Dedifferentiated amniotic fluid mesenchymal stem cell (primary cell): Measurements from ENCODE around the gene KLHL29.

Experiments used
- DNase-seq: peaks from one replicate; pipeline ENCODE4 v3.0.0-alpha.2; 2016; ENCODE audit errors: extremely low spot score

Gene KLHL29

DNA sequence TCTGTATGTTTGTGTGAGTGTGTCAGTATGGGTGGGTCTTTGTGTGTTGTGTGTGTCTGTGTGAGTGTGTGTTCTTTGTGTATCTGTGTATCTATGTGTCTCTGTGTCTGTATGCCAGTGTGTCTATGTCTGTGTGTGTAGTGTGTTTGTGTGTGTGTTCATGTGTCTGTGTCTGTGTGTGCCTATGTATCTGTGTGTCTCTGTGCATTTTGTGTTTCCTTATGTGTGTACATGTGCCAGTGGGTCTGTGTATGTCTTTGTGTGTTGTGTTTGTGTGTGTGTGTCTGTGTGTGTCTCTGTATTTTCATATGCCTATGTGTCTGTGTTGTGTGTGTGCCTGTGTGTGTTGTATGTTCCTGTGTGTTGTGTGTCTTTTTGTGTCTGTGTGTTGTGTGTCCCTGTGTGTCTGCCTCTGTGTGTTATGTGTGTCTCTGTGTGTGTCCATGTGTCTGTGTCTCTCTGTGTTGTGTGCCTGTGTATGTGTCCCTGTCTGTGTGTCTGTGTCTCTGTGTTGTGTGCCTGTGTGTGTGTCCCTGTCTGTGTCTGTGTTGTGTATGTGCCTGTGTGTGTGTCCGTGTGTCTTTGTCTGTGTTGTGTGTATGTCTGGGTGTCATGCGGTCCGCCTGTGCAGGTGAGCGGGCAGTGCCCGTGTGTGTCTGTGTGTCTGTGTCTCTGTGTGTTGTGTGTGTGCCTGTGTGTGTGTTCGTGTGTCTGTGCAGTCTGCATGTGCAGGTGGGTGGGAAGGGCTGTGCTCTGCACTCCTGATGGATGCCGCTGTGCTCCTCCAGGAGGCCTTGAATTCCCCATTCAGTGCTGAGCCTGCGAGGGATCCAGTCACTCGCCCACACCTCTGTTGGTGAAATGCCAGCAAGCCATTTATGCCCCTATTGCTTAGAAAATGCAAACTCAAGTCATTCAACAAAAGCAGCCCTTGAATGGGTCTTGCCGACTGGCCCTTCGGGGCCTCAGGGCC is 37.4 kb downstream of the KLHL29 start:
- DNase-seq = no peak

DNA sequence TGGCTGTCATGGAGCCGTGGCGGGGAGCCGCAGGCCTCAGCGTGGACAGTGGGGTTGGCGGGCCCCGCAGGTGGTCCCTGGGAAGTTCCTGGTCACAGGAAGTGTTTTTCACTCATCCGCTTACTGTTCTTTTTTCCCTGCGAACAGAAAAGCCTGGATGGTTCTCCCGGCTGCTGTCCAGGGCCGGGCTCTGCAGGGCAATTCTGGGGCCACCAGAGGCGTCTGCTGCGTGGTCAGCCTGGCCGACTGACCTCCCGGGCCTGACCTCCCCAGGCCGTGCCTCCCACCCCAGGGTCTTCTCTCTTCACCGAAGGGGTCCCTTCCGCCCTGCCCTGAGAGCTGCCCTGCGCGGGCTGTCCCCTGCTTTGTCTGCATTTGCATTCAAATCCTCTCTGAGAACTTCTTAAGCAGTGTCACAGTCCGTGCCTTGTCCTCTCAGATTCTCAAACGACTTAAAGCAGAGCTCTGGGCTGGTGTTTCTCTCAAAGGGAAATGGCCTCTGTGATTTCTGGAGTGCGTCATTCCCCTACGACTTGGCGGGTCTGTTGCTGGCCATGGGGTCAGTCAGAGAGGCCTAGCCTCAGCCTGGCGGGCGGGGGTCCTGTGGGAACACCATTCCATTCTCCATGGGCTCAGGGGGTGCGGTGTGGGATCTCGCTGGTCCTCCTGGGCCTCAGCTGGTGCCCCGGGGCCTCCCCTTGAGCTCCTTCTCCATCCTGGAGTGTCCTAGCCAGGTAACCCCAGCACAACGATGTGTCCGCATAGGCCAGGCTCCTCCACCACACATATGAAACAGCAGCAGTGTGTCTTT is 38.3 kb downstream of the KLHL29 start:
- DNase-seq = no peak

DNA sequence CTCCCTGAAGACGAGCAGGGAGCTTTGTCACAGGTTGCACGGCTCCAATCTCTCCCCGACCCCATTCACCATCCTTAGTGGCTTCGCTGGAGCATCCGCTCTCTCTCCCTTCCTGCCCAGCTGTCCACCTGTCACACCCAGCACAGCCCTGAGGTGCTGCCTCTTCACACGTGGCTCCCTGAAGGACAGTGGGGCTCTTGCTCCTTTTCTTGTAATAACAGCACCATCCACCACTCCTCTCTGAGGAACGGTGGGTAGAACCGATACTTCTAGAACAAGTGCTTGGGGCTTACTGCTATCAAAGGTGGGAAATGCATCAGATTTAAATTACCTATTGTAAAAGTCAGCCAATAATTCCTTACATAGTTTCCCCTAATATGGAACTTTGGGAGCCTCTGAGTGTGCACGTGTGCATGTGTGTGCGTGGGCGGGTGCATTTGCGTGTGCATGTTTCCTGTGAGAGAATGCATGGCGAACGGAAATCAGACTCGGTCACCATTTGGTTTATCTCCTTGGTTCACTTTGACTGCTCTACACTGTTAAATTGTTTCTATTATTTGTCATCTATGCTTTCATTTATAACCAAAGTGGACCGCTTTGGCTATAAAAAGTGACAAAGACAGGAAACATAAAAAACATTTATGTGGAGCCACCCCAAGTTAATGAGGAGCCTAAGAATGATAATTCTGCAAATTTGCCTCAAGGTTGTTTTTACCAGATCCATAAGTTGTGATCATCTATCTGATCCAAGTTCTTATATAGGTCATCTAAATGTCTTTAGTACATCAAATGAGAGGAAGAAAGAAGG is 39.1 kb downstream of the KLHL29 start:
- no peak for DNase-seq

DNA sequence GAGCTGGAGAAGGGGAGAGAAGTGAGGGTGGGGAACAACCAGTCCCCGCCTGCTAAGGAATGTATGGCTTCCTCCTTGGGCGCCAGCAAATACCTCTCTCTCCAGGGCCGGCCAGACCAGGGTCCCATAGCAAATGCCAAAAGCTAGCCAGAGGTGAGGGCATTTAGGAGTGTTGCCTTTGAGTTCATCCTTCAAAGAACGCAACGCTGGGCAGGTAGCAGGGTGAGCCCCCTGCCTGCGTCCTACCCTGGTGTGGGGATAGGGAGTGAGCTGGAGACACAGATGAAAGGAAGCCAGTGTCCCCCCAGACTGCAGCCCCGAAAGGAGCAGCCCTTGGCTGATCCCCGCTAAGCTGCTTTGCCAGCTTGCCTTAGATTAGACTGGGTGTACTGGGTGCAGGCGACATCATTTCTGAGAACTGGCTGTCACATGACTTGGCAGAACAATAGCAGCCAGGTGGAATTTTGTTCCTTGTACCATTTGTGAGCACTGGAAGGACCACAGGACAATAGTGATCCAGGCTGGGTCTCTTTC is 40.4 kb downstream of the KLHL29 start:
- DNase-seq = no peak

DNA sequence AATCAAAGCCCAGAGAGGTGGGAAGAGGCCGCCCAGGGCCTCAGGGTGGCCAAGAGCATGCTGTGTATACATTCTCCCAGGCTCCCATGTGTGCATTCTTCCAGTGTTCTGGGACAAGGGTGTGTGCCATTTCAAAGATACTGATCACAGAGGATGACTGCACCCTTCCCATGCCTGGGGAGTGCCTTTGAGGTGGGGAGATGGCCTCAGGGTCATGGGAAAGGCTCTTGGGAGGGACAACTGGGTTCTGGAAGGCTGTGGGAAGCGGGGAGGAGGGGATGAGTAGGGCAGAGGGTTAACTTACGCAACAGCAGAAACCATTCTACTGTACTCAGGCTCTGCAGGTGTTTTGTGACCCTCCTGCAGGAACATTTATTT is 40.9 kb downstream of the KLHL29 start:
- DNase-seq = no peak

DNA sequence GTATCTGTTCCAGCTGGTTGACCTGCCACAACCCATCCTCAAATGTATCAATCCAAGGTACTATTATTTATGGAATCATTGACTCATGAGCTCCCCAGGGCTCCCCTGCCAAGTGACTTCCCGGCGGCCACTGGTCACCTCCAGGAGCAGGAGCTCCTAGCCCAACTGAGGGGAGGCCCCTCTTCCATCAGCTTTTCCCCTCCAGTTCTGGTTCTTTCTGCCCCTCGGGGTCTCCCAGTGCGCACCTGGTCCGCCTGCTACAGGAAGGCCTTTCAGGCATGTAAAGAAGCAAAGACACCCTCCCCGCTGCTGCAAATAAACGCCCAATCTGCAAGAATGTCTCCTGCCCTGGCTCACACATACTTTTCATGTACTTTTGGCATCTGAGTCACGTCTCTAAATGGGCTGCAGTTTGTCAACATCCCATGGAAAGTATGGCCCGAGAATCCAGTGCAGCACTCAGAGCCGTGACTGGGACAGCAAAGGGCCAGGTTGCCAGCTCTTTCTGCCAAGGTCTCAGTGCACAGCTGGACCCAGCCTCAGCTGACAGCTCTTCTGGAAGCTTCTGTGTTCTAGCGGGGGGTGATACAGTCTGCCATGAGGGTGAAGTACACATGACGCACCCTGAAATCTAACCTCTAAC is 41.4 kb downstream of the KLHL29 start:
- DNase-seq = peak; percentile 50

DNA sequence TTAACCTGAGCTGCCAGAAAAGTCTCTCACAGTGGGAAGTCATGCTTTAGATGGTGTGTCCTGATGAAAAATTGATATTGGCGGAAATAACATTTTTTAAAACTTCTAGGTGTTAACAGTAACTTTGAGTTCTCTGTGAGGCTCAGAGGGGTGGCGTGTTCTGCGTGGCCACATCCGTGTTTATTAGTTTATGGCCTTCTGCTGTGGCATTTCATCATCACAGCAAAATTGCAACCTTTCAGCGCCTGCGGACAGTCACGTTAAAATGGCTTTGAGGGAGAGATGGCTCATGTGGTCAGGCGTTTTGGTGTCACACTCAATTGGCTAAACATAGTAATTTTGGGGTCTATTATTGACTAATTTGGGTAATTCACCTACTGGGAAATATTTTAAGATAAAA is 42.4 kb downstream of the KLHL29 start:
- no peak for DNase-seq

DNA sequence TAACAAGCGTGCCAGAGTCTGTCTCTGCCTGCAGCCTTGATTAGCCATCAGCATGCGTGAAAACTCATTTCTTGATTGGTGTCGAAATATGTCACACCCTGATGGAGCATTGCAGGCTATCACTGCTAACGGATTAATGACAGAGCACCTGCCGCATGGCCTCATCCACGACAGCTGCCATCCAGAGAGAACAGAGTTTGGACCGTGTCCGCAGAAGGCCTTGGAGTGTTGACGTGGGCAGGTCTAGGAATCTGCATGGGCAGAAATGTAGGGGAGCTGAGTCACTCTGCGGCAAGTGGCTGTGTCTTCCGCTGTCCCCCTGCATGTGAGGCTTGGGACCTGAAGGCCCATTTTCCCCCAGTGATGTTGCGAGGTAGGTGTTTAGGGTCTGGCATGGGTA is 43.0 kb downstream of the KLHL29 start:
- no peak for DNase-seq

DNA sequence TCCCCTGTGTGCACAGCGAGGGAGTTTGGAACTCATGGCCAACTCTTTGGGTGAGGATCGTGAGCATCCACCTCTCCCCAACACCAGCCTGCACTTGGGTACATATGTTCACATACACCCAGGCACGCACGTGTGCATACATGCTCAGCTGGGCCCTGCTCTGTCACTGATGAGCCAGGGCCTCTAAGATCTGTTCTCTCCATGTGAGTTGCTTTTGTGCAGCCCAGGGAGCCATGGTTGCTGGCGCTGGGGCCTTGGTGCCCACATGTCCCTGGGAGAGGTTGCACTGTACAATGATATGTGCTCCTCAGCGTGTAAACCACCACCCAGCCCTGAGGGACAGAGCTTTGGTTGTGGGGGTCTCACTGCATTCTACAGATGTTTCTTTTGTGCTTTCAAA is 44.1 kb downstream of the KLHL29 start:
- DNase-seq = no peak

DNA sequence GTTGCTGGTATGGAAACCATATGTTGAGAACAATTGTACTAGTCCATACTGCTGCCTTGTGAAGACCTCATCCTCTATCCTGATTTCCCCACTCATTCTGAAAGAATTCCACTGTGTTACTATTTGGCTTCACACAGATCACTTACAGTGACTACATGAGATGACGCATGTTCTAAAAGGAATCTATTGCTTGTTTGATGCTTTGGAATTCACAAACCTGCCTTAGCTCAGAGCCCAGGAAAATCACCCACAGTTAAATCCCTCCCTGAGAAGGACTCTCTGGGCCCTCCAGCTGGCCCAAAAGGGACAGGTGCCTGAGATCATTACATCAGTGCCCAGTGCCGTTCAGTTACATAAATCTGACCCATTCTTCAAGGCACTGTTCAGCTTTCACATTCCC is 45.3 kb downstream of the KLHL29 start:
- DNase-seq = peak; percentile 81

DNA sequence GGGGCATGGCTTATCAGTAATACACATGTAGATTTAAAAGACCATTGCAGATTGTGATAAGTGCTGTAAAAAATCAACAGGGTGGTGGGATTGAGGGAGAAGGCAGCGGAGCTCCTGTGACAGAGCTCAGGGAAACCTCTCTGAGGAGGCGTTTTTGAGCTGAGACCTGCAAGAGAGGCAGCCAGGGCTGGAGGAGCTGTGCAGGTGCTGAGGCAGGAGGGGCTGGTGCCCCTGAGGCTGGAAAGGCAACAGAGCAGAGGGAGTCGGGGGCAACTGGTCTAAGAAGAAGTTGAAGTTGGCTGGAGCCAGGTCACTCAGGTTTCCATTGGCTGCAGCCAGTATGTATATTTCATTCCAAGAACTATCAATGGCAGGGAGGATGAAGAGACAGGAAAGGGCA is 47.6 kb downstream of the KLHL29 start:
- no peak for DNase-seq

DNA sequence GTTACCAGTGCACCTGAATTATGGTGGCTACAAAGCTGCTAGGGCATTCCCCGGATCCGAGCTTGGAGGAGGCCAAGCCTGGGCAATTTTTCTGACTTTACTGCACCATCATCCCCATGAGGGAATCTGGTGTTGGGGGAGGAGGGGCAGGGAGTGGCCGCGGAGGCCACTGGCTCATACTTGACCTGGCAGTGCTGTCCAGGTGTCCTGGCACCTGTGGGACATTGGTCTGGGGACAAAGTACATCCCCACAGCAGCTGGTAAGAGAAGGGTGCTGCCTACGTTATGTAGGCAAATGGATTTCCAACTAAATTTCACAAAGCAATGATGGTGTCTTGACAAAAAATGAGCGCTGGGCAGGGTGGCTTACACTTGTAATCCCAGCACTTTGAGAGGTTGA is 48.3 kb downstream of the KLHL29 start:
- DNase-seq = no peak

DNA sequence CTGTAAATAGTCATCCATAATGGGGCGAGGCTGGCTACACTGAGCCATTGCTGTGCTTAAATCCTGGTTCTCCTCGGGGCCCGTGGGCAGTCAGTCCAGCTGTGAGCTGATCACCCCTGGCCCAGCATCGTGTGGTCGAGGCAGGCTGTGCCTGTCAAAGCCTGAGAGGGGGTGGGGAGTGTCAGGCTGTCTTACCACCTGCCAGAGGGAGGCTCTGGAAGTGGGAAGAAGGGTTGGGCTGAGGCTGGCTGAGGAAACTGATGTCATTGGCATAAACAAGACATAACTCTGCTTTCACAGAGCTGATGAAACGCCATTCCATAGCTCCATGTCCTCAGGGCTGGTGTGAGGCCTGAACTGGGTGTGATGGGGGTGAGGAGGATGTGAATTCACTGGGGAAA is 49.7 kb downstream of the KLHL29 start:
- peak; percentile 36 for DNase-seq

DNA sequence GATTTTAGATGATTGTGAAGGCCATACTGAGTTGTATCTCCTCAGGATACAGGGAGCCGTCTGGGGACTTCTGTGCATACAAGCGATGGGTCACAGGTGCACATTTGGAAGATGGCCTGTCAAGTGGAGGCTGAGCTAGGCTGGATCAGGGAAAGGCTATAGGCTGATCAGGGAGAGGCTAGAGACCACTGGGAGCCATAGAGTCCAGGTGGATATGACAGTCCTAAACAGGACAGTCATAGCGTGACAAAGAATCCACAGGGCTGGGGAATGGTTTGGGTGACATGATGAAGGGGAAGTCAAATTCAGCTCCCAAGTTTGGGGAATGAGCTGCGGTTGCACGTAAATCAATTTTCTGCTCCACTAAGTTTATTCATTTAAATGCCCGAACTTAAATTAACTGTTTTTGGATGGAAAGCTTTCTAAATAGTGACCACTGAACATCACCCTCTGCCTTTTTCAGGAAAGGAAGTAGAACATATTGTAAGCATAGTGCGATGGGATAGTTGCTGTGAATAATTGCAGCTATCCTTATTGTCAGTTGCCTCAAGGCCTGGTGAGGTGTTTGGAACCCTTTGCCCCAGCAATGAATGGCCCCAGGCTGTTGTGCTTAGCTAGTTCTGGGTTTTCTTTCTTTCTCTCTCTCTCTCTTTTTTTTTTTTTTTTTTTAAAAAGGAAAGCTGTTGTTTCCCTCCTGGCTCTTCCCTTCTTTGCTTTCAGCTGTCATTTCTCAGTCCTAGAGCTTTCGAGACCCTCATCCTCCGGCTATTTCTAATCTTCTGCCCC is 50.5 kb downstream of the KLHL29 start:
- no peak for DNase-seq

DNA sequence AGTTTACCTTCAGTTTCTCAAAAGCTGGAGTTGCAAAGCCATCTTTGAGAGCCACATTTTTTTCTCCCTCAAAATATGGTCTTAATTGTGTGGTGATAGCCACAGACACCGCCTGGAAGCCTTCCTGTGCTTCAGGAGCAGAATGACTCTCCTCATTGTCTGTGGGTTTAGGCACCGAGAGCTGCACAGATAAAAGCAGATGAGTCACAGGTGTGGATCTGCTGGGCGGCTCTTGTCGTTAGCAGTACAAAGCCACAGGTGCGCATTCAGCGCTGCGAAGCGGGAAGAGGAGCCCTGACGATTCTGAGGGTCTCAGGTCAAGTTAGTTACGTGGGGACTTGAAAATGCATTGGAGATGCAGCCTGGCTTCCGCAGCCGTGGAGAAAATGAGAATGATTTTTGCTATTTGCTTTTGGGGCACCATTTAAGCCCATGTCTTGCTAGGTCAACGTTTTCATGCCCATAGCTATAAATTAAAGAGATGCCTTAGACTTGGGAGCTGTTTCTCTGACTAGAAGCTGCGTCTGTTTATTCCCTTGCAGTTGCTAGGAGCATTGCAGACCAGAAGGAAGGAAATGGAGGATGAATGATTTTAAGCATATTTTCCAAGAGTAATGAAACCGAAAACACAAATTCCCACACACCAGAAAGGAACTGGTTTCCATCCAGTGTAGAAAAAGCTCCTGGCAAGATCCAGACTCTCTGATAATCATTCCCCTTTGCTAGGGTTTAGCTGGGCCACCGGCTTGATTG is 51.5 kb downstream of the KLHL29 start:
- no peak for DNase-seq

DNA sequence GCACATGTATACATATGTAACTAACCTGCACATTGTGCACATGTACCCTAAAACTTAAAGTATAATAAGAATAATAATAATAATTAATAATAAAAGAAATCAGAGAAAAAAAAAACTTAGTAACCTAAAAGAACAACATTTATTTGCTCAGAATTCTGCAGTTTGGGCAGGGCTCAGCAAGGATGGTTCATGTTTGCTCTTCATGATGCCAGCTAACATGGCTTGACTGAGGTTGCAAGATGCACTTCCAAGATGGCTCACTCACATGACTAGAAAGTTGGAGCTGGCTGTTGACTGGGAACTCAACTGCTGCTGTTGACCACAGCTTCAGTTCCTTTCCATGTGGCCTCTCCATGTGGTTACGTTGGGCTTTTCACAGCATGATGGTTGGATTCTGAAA is 56.4 kb downstream of the KLHL29 start:
- no peak for DNase-seq

DNA sequence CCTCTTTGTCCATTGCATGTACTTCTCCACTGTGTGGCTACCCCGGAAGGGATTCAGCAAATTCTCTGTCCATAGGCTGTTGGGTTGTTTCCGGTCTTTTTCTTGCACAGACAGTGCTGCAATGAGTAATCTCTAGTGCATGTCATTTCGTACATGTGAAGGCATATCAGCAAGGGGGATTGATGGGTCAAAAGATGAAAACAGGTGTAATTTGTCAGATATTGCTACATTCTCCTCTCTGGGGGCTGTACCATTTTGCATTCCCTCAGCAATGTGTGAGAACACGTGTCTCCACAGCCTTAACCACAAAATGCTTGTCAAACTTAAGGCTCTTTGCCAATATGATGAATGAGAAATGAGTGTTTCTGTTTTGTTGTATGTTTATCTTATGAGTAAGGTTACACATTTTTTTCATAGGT is 60.5 kb downstream of the KLHL29 start:
- DNase-seq = peak; percentile 39

DNA sequence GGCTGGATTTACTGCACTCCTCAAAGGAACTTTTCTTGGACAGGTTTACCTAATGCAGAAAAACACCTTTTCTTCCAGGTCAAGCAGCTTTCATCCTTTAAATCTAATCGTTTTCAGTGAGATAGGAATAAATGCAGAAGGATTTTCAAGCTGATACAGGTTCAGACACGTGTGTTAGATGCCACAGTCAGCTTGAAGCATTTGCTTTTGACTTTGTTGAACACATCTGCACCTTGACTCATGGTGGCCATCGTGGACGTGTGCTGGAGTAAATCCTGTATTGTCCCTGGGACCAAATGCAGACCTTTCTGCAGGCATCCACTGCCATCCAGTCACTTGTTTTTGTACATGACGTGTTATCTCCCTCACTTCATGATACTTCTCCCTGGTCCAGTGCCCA is 61.9 kb downstream of the KLHL29 start:
- no peak for DNase-seq

DNA sequence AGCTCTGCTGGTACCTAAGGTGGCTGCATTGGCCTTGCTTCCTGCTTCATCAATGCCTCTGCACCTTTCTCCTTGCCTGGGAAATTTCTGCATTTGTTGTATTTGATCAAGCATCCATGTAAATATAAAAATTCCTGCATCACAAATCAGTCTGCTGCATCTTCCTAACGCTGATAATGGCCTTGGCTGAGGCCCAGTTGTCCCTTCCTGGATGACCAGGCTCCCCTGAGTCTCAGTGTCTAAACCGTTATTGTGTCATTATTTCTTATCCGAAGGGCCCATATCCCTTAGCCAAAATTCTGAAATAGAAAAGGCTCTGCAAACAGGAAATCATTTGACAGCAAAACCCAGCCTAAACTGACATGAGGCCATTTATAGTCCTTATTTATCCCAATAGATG is 62.4 kb downstream of the KLHL29 start:
- DNase-seq = no peak

DNA sequence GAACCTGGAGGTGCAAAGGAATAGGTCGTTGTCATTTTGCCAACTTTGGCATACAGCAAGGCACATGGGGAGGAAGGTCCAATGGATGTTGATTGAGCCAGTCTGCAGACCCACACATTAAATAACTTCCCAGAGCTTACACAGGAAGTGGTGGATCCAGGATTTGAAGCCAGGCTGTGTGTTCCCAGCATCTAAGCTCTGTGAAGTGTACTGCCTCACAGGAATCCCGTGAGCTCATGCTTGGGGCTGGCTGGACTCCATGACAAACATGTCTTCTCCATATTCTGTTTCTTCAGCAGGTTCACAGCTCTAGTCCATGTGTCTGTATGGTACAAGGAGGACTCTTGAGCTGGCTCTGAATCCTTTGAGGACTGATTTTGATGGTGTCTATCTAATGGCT is 63.9 kb downstream of the KLHL29 start:
- DNase-seq = no peak
